NB4 (cell line): Measurements from ENCODE around the gene MXD4.

ENCODE experiments used
- CTCF ChIP-seq: IDR thresholded peaks from one replicate; pipeline ENCODE4 v1.5.1; 2012; ENCODE audit warnings: low read depth, low read length
- MAX ChIP-seq: IDR thresholded peaks from 2 replicates; pipeline ENCODE4 v1.6.1; 2011; ENCODE audit warnings: low read depth, low read length
- MYC ChIP-seq: IDR thresholded peaks from 2 replicates; pipeline ENCODE4 v1.6.1; 2011; ENCODE audit warnings: low read depth, low read length
- POLR2A ChIP-seq: IDR thresholded peaks from 2 replicates; pipeline ENCODE4 v1.6.1; 2011; ENCODE audit warnings: mild to moderate bottlenecking; ENCODE audit not compliant: insufficient read length; ENCODE audit errors: extremely low read depth

- TF ChIP-seq CTCF (no peak), MYC (no peak), MAX (no peak), POLR2A (no peak)
Observed at GRCh38 chr4:2296631-2297601, 35.0 kb upstream of the MXD4 start.
